ENCODE data around the gene ARHGEF39.

Gene ARHGEF39

GRCh38 chr9:35664531-35665470 lies at the start of gene ARHGEF39:
Gene ARHGEF39, minus strand, starts transcription at chr9:35665195. Its CDS starts 26 bp downstream, at chr9:35665169.
- no peak for DNase-seq (ENCODE audit: low read depth in 2 of 2)

GRCh38 chr9:35714123-35714522 lies 49.1 kb upstream of the ARHGEF39 start:
- DNase-seq (ENCODE audit: low read depth in 2 of 2): no peak

GRCh38 chr9:35713578-35713977 lies 48.6 kb upstream of the ARHGEF39 start:
- DNase-seq (ENCODE audit: low read depth in 2 of 2): no peak

GRCh38 chr9:35712762-35713400 lies 47.9 kb upstream of the ARHGEF39 start:
- DNase-seq (ENCODE audit: low read depth in 2 of 2): no peak

GRCh38 chr9:35711501-35712428 lies 46.8 kb upstream of the ARHGEF39 start:
- no peak for DNase-seq (ENCODE audit: low read depth in 2 of 2)

GRCh38 chr9:35710818-35711500 lies 46.0 kb upstream of the ARHGEF39 start:
- DNase-seq (ENCODE audit: low read depth in 2 of 2): no peak

- DNase-seq (ENCODE audit: low read depth in 2 of 2): no peak
Measured at GRCh38 chr9:35708146-35708545, 43.2 kb upstream of the ARHGEF39 start.

DNA sequence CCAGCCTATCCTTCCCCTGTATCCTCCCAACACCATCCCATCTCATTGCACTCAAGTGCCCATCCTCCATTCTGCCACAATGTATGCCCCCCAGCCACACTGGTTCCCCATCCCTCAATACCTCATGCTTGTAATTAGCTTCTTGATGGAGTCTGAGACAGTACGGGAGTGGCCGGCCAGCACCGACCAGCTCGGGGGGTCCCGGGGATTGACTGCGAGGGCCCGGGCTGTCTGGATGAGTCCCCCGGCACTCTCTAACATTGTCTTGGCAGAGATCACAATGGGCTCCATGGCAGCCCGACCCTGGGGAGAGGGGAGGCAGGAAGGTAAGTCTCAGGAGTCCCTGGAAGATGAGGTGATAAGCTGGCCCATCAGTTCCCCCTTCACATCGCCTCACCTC lies 42.0 kb upstream of the ARHGEF39 start:
- DNase-seq (ENCODE audit: low read depth in 2 of 2): no peak

- no peak for DNase-seq (ENCODE audit: low read depth in 2 of 2)
Measured at GRCh38 chr9:35705836-35706430, 40.9 kb upstream of the ARHGEF39 start.

DNA sequence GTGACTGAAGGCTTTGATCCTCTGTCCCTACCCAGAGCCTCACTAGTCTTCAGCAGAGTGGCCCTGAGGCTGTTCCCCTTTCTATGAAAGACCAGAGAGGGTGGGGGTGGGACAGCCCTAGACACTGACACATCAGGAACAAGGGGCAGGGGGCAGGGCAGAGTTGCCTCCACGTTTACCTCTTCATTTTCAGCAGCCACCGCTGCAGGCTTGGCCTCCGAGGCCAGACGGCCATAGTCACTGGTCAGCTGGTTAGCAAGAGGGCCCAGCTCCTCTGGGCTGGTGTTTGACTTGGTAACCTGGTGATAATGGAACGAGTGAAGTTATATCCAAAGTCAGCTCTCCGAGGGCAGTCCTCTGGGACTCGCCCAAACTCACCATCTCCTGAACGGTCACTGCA lies 40.4 kb upstream of the ARHGEF39 start:
- no peak for DNase-seq (ENCODE audit: low read depth in 2 of 2)

- DNase-seq (ENCODE audit: low read depth in 2 of 2): no peak
Measured at GRCh38 chr9:35703906-35704672, 39.1 kb upstream of the ARHGEF39 start.

DNA sequence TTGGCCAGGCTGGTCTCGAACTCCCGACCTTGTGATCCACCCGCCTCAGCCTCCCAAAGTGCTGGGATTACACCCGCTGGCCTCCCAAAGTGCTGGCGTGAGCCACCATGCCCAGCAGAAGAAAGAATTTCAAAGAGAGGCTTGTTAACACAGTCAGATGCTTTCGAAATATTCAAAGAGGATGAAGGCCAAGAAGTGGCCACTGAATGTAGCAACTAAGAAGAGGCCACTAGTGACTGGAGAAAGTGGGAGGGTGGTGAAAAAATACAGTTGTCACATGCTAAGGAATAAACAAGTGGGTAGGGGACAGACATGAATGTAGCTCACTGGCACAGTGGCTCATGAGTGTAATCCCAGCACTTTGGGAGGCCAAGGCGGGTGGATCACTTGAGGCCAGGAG lies 37.7 kb upstream of the ARHGEF39 start:
- no peak for DNase-seq (ENCODE audit: low read depth in 2 of 2)

DNA sequence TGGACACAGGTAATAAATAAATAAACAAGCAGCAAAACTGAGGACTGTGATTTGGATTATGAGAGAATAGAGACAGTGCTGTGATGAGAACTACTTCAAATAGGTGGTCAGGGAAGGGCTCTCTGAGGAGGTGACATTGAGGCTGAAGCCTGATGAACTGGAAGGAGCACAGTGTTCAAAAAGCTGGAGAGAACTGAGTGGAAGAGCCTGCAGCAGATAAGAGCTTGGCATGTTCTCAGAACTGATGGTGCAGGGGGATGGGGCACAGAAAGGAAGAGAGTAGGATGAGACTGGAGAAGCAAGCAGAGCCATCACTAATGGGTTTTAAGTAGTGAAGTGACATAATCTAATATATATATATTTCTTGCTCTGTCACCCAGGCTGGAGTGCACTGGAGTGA lies 35.9 kb upstream of the ARHGEF39 start:
- no peak for DNase-seq (ENCODE audit: low read depth in 2 of 2)

GRCh38 chr9:35700031-35700430 lies 35.0 kb upstream of the ARHGEF39 start:
- no peak for DNase-seq (ENCODE audit: low read depth in 2 of 2)

DNA sequence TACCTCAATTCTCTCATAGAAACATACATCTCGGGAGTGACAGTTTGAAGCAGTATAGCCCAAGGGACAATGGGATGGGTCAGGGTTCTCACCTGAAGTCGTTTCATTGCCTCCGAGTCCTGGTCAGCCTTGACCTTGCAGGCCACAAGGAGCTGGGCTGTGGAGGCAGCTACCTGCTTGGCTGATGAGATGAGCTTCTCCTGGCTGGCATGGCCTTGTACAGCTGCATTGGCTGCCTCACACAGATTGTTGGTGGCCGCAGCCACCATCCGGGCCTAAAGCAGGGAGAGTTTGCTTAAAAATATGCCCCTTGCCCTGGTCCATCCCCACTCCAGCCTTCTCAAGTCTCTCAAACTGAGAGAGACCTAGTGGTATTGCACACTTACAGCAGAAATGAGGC lies 33.2 kb upstream of the ARHGEF39 start:
- DNase-seq (ENCODE audit: low read depth in 2 of 2): no peak

DNA sequence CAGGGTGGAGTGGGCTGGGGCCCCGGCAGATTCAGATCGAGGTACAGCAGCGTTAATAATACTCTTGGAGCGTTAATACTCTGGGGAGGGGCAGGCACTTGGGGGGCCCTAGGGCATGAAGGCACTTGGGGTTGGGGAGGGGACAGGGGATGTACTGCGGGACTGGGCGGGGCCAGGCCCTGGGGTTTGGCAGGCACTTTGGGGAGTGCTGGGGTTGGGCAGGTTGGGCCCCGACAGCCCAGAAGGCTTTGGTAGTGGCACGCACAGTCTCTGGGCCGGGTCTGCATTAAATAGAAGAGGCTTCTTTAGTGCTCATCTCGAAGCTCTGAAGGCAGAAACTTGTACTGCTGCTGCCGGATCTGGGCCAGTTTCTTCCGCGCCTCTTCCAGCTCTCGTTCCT lies 32.5 kb upstream of the ARHGEF39 start:
- no peak for DNase-seq (ENCODE audit: low read depth in 2 of 2)

- peak in 1 of 2 donors; percentile 33 for DNase-seq (ENCODE audit: low read depth in 2 of 2)
Measured at GRCh38 chr9:35696520-35697215, 31.7 kb upstream of the ARHGEF39 start.

DNA sequence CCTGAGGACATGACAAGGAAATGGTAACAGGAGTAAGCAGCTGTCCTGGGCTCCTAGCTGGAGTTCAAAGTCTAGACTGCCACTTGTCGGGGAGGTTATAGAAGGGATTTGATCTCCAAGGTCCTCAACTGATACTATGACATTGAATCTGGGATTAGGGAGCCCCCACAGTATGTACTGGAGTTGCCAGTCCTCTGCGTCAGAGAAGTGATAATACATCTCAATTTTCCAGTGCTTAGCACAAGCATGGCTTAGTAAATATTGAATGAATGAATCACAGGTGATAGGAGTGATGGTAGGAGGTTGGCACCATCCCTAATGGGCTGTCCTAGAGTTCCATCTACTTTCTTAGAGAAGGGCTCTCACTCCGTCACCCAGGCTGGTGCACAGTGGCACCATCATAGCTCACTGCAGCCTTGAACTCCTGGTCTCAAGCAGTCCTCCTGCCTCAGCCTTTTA lies 31.0 kb upstream of the ARHGEF39 start:
- DNase-seq (ENCODE audit: low read depth in 2 of 2): no peak

DNA sequence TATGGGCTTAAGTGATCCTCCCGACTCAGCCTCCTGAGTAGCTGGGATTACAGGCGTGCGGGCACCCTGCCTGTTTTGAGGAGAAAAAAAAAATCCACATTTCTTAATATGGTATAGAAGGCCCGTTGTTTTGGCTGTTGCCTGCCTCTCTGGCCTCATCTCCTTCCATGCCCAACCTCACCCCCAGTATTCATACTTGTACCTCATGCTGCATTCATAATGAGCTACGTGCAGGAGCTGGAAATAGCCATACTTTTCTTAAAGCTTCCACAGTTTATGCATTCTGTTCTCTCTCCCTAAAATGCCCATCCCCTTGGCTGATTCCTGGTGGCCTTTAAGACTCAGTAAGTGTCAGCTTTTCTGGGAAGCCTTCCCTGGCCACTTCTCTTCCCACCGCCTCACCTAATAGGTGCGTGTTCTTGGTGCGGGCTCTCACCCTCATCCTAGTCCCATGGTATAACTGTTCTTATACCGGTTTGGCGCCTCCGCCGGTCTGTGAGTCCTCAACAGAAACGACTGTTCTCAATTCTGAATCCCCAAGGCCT lies 26.8 kb upstream of the ARHGEF39 start:
- no peak for DNase-seq (ENCODE audit: low read depth in 2 of 2)

Measured in stimulated activated CD8-positive, alpha-beta memory T cell treated with anti-CD3 and anti-CD28 coated beads, Interleukin-15, amount 100 ng/mL, for 4 hours (primary cell).